Fibroblast of villous mesenchyme (primary cell): ENCODE data around the gene EFNA2. TPM values are rescaled to one million over a fixed set of nuclear protein-coding genes. Genes with fewer than 3 reads are reported as not detected.
A peak's percentile ranks its signal among the peaks of the same experiment; 100 is the strongest.
"Not testable (repeated sequence)": the region's sequence is repeated elsewhere in the genome, so short reads cannot be mapped to it uniquely, and the experiment has no call there.

Experiments used
- DNase-seq: peaks from one replicate; pipeline ENCODE4 v3.0.0-alpha.2; 2010; ENCODE audit warnings: low read depth
- H3K4me3 ChIP-seq: 2 replicates; pipeline ENCODE4 v1.5.1; 2011; ENCODE audit warnings: low read depth, mild to moderate bottlenecking, low read length
- CTCF ChIP-seq: IDR thresholded peaks from 2 replicates; pipeline ENCODE4 v1.5.1; 2012; ENCODE audit warnings: low read depth, mild to moderate bottlenecking, low read length; ENCODE audit not compliant: insufficient read depth
- total RNA-seq: library from RNA; depleted of rRNA; stranded (reverse); fragments of >200 nt; gene quantifications from 2 replicates; pipeline ENCODE4 v1.2.3, GENCODE V29; 2012

Gene EFNA2
- total RNA-seq, 1 donor = not detected

- no peak for DNase-seq
- no peak for TF ChIP-seq CTCF
- H3K4me3 ChIP-seq = no peak overlapping the region
These were observed 40.0 kb upstream of the EFNA2 start for GRCh38 chr19:1245494-1246264.

GRCh38 chr19:1246265-1247087, 39.2 kb upstream of the EFNA2 start:
- DNase-seq, H3K4me3 ChIP-seq: not testable (repeated sequence)

DNA sequence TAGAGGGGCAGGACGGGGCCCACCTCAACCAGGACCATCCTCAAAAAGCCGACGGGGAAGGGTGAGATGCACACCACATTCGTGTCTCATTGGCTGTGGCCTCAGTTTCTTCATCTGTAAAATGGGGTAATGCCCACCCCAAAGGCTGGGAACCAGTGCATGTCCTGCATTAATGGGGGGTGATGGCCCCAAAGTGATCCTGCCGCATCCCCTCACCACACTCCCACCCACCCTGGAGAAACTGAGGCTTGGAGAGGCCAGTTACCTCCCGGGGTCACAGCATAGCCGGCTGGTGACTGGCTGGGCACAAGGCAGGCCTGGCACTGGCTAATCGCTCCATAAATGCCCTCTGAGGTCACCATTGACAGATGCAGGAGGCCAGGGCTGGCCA, 37.9 kb upstream of the EFNA2 start:
- peak overlapping the region; percentile 55 for H3K4me3 ChIP-seq
- DNase-seq = no peak

GRCh38 chr19:1248139-1248785, 37.4 kb upstream of the EFNA2 start, which contains the start of gene MIDN:
TSS of gene MIDN (plus strand) at chr19:1248583. CDS start at chr19:1250297, 1,714 bp downstream.
- H3K4me3 ChIP-seq = peak within 1 kb of the TSS; percentile 75
- TF ChIP-seq CTCF = peak; percentile 28
- DNase-seq = peak; percentile 91

More for the DNA sequence above, 37.9 kb upstream of the EFNA2 start:
- TF ChIP-seq CTCF = no peak

DNA sequence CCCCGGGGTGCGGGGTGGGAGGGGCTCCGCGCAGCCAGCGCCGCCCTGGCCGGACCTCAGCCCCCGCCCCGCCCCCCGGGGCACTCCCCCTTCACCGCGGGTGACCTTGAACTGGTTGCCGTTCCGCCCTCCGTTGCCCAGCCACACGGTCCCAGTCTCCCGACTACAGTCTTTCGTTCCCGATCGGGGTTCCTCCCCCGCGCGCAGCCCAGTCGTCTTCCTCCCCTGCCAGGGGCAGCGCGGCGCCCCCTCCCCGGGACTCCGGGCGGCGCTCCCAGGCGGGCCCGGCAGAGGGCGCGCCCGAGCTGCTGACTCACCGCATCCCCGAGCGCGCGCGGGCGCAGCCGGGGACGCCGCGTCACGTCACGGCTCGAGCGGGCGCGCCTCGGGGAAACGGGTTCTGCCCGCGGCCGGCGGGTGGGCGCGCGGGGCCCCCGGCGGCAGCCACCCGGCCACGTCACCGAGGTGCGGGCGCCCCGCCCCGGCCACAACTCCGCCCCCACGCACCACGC, 36.8 kb upstream of the EFNA2 start:
- peak; percentile 61 for TF ChIP-seq CTCF
- peak overlapping the region; percentile 75 for H3K4me3 ChIP-seq
- DNase-seq = no peak

- DNase-seq = peak; percentile 96
- no peak for TF ChIP-seq CTCF
- peak overlapping the region; percentile 87 for H3K4me3 ChIP-seq
These were observed 36.2 kb upstream of the EFNA2 start for GRCh38 chr19:1249298-1249989.
